Stimulated activated CD8-positive, alpha-beta memory T cell treated with anti-CD3 and anti-CD28 coated beads, Interleukin-2, amount 100 ng/mL, for 1 hour (primary cell): Measurements from ENCODE around the gene PLCG2.
A peak's percentile ranks its signal among the peaks of the same experiment; 100 is the strongest.

Source experiments
- DNase-seq, 2 donors: peaks; one replicate each; pipeline ENCODE4 v3.0.0-alpha.2; 2020; ENCODE audit warnings: low read depth in 2 of 2

PLCG2 gene

DNA sequence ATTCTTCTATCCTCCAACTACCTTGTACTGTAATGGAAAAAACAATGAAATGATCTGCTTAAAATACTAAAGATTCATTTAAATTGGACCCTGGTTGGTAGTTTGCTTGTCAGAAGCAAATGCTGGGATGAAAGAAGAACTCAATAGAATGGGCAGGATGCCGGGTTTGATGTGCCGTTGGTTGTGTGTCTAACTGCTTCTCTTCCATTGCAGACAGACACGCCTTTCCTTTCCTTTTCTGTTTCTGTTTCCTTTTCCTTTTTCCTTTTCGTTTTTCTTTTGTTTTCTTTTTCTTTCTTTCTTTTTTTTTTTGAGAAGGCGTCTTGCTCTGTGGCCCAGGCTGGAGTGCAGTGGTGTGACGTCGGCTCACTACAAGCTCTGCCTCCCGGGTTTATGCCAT lies 64.6 kb downstream of the PLCG2 start:
- no peak for DNase-seq

DNA sequence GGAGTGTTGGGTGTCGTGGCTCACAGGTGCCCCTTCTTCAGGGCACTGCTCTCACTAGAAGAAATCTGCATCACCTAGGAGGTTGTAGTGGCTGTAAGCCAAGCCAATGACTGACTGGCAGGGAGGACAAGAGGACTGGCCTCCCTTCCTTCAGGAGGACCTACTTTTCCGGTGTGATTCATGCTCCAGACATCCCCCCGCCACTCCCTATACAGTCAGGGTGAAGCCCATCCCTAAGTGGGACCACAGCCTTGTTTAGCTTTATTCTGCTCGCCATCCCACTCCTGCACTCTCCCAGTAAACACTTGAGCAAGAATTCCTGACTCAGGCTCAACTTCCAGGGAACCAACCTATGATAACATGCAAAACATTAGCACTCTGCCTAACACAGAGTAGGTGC lies 67.0 kb downstream of the PLCG2 start:
- no peak for DNase-seq

DNA sequence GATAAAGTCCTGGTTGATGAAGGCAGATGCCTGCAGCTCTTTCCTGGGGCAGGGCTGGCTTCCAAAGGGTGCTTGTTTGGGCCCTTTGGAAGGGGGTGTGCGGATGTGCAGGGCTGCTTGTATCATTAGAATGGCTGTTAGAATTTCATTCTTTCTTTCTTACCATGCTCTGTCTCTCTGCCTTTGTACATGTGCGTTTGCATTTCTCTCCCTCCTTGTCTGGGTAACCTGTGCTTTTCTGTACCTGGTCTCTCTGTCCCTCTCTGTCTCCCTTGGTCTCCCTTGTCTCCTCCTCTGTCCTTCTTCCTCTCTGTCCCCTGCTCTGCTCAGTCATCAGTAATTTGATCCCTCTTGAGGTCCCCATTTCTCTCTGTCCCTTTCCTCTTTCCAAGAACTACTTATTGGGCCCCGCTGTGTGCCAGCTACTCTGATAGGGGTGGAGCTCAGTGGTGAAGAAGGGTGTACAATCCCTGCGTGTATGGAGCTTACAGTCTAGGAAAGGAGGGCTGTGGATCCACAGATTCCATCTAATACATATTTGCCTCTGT lies 69.3 kb downstream of the PLCG2 start:
- no peak for DNase-seq

DNA sequence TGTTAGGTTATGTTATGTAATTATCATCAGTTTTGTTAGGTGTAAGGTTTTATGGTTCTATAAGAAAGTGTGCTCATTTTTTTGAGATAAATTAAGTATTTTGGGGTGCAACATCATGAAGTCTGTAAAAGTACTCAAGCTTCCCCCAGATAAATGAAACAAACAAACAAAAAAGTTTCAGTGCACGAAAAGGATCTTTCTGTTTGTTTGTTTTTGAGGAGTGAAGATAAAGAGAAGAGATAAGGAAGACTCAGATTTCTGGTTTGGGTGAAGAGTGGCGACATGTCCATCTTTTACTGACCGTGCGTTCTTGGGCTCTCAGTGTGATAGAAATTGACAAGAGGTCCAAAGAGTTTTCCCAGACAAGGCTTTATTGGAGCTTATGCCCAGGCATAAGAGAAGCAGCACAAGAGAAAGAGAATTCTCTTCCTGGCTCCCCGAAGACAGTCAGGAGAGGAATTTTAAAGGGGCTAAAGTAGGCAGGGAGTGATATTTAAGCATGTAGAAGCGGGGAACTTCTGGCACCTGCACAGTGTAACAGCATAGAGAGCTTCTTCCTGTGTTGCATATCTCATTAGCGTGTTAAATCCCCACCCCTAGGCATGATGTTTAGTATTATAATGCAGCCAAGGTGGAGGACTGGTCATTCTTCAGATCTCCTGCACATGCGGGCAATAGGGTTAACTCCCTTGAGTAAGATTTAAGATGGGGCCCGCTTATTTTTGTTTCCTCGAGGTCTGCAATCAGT lies 71.3 kb downstream of the PLCG2 start:
- no peak for DNase-seq

- no peak for DNase-seq
Observed at GRCh38 chr16:81852347-81852746, 73.3 kb downstream of the PLCG2 start.

- no peak for DNase-seq
Observed at GRCh38 chr16:81855552-81856153, 76.6 kb downstream of the PLCG2 start.

- DNase-seq, result no peak
Observed at GRCh38 chr16:81860287-81861266, 81.5 kb downstream of the PLCG2 start.

DNA sequence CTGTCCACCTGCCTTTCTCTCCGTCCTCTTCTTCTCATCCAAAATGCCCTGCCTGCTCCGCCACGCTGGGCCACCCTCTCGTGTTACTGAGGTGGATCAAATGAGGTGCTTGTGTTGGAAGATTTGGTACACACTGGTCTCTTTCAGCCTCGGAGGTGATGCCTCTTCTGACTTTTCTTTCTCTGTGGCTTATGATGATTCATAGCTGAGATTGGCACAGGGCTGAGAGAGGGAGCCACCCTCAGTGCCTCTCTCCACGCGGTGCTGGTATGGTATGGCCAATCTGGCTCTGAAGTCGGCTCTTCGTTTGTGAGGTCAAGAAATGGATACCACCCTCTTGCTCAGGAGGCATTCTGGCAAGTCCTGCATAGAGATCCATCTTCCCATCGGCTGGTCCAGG lies 82.4 kb downstream of the PLCG2 start:
- no peak for DNase-seq

- DNase-seq, result no peak
Observed at GRCh38 chr16:81861915-81862314, 82.8 kb downstream of the PLCG2 start.

DNA sequence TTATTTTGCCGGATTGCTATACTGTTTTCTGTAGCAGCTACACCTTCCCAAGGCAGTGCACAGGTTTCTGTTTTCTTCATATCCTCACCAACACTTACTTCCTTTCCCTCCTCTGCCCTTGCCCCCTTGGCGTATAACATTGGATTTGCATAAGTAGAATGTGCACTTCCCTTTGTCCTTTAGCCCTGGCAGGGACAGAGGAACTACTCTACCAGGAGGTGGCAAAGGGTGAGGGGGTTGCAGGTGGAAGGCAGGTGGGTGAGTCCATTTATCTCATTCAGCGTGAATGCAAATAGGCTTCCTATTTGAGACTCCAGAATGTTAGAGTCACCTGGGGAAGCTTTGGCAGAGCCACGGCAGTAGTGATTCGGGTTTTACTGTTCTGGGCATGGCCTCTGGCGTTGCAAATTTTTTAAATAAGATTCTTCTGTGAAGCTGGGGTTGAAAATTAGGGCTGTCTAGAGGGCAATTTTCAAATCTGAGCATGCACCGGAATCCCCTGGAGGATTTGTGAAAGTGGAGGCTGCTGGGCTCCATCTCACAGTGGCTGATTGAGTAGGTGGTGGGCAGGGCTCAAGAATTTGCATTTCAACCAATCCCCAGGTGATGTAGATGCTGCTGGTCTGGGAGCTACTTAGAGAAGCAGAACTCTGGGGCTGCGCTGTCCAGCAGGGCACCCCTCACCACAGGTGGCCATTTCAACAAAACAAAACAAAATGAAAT lies 84.7 kb downstream of the PLCG2 start:
- no peak for DNase-seq

DNA sequence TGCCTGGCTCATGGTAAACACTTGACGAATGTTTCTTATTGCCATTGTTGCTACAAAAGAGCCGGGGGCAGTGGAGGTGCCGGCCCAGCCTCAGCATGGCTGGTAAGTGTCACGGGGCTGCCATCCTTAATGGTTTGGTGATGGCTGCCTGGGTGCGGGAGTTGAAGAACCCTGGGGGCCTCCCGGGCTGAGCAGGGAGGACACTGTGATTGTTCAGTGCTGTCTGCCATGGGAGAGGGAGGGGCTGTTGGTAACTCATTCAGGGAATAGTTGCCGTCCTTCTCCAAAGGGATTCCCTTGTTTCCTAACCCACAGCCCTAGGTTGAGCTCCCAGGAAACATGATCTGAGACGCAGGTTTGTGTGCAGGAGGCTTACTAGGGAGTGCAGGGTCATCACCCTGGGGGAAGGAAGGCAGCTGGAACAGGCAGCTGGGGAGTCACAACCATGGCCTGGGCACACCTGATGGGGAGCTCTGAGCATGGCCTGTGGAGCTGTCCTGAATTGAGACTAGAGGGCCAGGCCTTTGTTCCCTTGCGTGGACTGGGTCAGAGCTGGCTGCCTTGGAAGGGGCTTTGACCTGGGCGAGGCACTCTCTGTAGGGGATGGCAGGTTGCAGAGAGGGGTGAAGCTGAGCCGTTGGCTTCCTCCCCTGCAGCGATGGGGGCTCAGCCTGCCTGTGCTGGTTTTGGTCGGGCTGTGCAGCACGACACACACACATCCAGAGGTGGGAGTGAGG lies 85.7 kb downstream of the PLCG2 start:
- DNase-seq, result no peak

DNA sequence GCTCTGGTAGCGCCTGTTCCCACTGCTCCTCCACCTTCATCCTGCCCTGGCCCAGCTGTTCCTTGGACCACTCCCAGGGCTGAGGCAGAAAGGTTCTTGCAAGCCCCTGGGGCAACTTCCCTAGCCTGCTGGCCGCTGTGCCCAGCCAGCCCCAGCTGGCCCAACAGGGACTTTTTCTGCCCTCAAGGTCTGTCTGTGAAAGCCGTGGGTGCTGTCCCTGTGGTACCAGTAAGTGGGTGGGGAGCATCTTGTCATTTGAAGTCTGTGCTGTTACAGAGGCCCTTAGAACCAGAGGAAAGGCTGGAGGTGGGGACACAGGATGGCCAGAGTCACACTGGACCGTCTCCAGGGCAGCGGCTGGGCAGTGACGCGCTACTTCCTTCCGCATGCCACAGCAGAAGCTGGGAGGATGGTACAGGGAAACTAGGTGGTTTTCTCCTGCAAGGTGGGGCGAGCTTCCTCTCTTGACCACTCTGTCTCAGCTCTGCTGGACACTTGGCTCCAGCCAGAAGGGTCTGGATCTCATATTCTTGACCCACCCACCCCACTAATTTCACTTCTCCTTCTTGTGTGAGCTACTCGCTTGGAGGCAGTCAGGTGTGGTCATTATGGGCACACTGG lies 87.8 kb downstream of the PLCG2 start:
- no peak for DNase-seq

- no peak for DNase-seq
Observed at GRCh38 chr16:81868057-81868748, 89.1 kb downstream of the PLCG2 start.

DNA sequence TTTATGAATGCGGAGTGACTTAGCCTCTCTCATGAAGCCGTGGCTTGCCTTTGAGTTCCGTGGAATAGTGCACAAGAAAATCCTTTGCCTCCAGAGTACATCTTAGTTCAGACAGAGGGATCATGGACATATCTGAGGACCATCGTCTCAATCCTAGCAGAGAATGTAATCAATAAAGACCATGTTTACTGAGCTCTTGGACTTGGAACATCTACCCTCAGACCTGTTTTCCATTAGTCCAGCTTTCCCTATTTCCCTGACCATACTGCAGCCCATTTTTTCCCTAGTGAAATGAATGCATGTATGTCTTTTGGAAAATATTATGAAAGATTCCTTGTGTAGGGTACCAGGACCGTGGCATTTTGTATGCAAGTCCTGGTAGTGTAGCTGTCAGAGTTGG lies 90.2 kb downstream of the PLCG2 start:
- DNase-seq, result no peak

DNA sequence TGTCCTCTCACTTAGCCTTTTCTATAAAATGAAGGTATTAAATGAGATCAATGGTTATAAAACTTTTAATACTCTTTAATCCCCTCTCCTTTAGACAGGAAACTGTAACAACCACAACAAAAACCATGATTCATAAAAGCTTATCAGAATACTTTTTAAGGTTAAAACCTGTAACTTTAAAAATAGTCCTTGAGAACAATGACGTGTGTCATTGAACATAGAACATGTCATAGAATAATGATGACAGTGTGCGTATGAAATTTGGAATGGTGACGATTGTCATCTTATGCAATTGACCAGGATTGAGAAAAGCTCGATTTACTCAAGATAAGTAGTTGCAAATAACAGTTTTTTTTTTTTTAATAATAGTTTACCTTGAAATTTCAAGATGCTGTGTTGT lies 94.1 kb downstream of the PLCG2 start:
- DNase-seq, result no peak

DNA sequence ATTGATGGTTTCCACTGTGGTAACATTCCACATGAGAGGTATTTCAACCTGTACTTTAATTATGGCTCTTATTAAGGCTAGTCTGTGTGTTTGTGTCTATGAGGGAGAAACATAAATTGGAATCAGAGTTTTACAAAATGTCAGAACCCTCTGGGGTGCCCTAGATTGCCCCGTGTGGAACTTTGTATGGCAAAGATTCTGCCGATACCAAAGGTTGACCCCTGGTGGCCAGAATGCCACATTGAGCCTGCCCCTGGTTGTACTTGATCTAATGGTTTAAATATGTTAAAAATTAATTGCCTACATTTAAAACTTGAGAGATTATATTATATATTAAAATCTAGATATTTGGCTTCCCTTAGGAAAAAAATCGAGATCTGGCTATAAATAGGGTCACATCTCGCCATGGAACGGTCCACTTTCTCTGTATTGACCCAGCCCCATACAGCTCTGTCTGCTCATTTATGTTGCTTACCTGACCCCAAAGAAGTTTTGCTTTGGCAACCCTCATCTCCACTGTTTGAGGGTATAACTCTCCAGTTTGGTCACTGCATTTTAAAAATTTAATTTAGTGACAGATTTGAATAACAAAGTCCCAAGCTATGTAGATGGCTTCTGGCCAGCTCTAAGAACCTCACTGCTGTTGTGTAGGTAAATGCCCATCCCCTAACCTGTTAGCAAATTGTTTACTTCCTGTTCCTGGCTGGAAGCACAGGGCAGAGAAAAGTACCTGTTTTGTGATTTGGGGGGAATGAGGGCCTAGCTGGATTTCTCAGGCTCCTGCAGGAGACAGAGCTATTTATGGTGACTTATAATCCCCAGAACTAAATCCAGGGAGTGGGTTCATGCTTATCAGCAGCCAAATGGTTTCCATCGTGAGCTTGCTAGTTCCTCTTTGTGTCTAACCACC lies 95.0 kb downstream of the PLCG2 start:
- peak; percentile 12 to 16 for DNase-seq

GRCh38 chr16:81875461-81875860 lies 96.4 kb downstream of the PLCG2 start:
- DNase-seq, result no peak

DNA sequence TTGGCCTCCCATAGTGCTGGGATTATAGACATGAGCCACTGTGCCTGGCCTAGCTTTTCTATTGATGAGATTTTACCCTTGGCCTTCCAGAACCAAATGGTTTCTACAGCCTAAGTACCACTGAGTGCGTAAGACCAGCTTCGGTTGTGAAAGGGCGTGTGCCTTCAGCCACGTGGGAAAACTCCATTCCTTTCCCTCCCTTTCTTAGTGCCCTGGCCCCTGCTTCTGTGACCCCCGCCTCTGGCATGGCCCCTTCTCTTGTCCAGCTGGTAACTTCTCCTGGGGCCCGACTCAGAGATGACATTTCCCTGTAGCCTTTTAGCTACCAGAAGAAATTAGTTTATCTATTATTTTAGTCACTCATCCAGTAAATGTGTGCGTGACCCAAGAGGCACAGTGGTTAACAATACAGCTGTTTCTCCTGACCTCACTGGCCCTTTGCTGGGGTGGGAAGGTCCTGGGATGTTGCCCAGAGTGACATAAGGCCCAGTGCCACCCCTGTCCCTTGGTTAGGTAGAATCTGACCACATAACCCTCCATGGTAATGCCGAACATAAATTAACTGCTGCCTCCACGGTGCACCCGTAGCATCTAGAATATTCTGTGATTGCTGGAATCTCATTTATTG lies 97.3 kb downstream of the PLCG2 start:
- no peak for DNase-seq
